ENCODE measurements around the gene CAMTA2.

DNA sequence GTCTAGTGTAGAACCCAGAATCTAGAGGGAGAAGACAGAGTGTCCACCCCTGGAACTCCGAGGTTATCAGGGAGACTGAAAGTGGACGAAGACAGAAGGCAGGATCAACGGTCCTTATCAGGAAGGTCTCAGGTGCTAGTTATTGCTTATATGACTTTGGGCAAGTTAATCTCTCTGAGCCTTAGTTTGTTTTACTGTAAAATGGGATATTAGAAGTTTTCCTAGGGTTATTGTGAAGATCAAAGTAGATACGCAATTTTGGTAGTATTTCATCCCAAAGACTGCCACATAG lies 46.2 kb downstream of the CAMTA2 start:
- TF ChIP-seq POLR2AphosphoS5 (IDR thresholded peaks at IDR 0.05; ENCODE audit: low read depth, low read length) (no peak), SIN3A (IDR thresholded peaks at IDR 0.05; ENCODE audit: borderline replicate concordance, insufficient read depth, low read length) (no peak), TAF1 (IDR thresholded peaks at IDR 0.05; ENCODE audit: borderline replicate concordance, insufficient read depth, low read length) (no peak)
- TF ChIP-seq, protein P1, sequence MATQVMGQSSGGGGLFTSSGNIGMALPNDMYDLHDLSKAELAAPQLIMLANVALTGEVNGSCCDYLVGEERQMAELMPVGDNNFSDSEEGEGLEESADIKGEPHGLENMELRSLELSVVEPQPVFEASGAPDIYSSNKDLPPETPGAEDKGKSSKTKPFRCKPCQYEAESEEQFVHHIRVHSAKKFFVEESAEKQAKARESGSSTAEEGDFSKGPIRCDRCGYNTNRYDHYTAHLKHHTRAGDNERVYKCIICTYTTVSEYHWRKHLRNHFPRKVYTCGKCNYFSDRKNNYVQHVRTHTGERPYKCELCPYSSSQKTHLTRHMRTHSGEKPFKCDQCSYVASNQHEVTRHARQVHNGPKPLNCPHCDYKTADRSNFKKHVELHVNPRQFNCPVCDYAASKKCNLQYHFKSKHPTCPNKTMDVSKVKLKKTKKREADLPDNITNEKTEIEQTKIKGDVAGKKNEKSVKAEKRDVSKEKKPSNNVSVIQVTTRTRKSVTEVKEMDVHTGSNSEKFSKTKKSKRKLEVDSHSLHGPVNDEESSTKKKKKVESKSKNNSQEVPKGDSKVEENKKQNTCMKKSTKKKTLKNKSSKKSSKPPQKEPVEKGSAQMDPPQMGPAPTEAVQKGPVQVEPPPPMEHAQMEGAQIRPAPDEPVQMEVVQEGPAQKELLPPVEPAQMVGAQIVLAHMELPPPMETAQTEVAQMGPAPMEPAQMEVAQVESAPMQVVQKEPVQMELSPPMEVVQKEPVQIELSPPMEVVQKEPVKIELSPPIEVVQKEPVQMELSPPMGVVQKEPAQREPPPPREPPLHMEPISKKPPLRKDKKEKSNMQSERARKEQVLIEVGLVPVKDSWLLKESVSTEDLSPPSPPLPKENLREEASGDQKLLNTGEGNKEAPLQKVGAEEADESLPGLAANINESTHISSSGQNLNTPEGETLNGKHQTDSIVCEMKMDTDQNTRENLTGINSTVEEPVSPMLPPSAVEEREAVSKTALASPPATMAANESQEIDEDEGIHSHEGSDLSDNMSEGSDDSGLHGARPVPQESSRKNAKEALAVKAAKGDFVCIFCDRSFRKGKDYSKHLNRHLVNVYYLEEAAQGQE (IDR thresholded peaks at IDR 0.05; ENCODE audit: insufficient read depth in 1 of 2, low read depth in 2 of 2, low read length in 2 of 2): no peak
